Loucy (cell line): ENCODE results near the gene KRTAP1-5.
"Not testable (repeated sequence)": the region's sequence is repeated elsewhere in the genome, so short reads cannot be mapped to it uniquely, and the experiment has no call there.

Experiments
- H2AFZ ChIP-seq: fragments of 200-600 bp; sonication (generic); 2 replicates; pipeline ENCODE4 v1.6.0; 2016; ENCODE audit warnings: antibody characterized with exemption, mild to moderate bottlenecking, low read length, moderate library complexity
- H3F3A ChIP-seq: fragments of 200-600 bp; 2 replicates; pipeline ENCODE4 v1.6.0; 2016; ENCODE audit warnings: antibody characterized with exemption, low read depth, mild to moderate bottlenecking
- H3K27me3 ChIP-seq: fragments of 200-600 bp; sonication (generic); 2 replicates; pipeline ENCODE4 v1.6.1; 2014; ENCODE audit warnings: low read length, mild to moderate bottlenecking; ENCODE audit not compliant: insufficient read depth, poor library complexity, severe bottlenecking
- H3K36me3 ChIP-seq: fragments of 200-600 bp; sonication (generic); 2 replicates; pipeline ENCODE4 v1.6.1; 2016; ENCODE audit warnings: low read length; ENCODE audit not compliant: insufficient read depth
- H3K4me1 ChIP-seq: fragments of 200-600 bp; sonication (generic); 2 replicates; pipeline ENCODE4 v1.5.1; 2014; ENCODE audit warnings: low read length, mild to moderate bottlenecking; ENCODE audit not compliant: insufficient read depth, poor library complexity, severe bottlenecking
- H3K4me2 ChIP-seq: fragments of 200-600 bp; sonication (generic); 2 replicates; pipeline ENCODE4 v1.6.0; 2014; ENCODE audit warnings: antibody characterized with exemption, low read length, low read depth, mild to moderate bottlenecking; ENCODE audit not compliant: poor library complexity, severe bottlenecking
- H3K4me3 ChIP-seq: fragments of 200-600 bp; sonication (generic); 2 replicates; pipeline ENCODE4 v1.5.1; 2014; ENCODE audit warnings: low read length, mild to moderate bottlenecking, mixed read lengths; ENCODE audit not compliant: poor library complexity, severe bottlenecking
- H3K79me2 ChIP-seq: fragments of 200-600 bp; sonication (generic); 2 replicates; pipeline ENCODE4 v1.6.1; 2014; ENCODE audit warnings: low read length; ENCODE audit not compliant: insufficient read depth
- H3K9ac ChIP-seq: fragments of 200-600 bp; sonication (generic); 2 replicates; pipeline ENCODE4 v1.6.0; 2014; ENCODE audit warnings: mild to moderate bottlenecking, low read depth, low read length, moderate library complexity; ENCODE audit not compliant: poor library complexity, severe bottlenecking
- H3K9me2 ChIP-seq: fragments of 200-600 bp; sonication (generic); replicated peaks from 2 replicates; pipeline ENCODE4 v1.6.1; 2016; ENCODE audit warnings: low read depth, low read length, mixed read lengths
- H3K9me3 ChIP-seq: fragments of 200-600 bp; sonication (generic); 2 replicates; pipeline ENCODE4 v1.6.1; 2014; ENCODE audit warnings: mild to moderate bottlenecking, antibody characterized with exemption, low read length, low read depth; ENCODE audit not compliant: insufficient read depth
- H4K20me1 ChIP-seq: fragments of 200-600 bp; sonication (generic); 2 replicates; pipeline ENCODE4 v1.6.0; 2014; ENCODE audit warnings: antibody characterized with exemption, low read length, mild to moderate bottlenecking; ENCODE audit not compliant: insufficient read depth, poor library complexity, severe bottlenecking
- EZH2phosphoT487 ChIP-seq: fragments of 200-600 bp; IDR thresholded peaks from 2 replicates; pipeline ENCODE4 v1.6.1; 2018; ENCODE audit warnings: antibody characterized with exemption, mild to moderate bottlenecking, moderate library complexity, borderline replicate concordance
- TF ChIP-seq, protein P1 (sequence below): fragments of 200-600 bp; sonication (generic); conservative IDR thresholded peaks from 2 replicates; pipeline ENCODE4 v1.5.1; 2014; ENCODE audit warnings: mild to moderate bottlenecking, antibody characterized with exemption, low read length

The KRTAP1-5 gene

DNA sequence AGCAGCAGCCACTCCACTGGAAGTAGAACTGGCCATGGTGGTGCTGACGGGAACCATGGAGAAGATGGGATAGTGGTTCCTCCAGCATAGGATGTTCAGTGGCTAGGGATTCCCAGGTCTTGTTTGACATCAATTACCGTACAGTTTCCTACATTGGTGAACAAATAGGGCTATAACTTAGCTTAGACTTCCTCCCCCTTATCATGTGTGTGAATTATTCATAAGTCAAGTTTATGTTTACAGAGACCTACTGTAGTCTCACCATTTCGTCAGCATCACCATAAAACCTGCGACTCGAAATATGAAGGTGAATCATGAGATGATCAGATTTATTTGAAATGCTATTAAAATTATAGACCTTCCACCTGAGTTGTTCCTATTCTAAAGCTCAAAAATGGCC is 31.7 kb upstream of the KRTAP1-5 start:
- no peaks in the 10 kb centered on the region for H3K4me1 ChIP-seq
- H3K4me3 ChIP-seq: no peak overlapping the region
- no peaks in the 10 kb centered on the region for H3K27me3 ChIP-seq
- H3K36me3 ChIP-seq: no peaks in the 10 kb centered on the region
- H4K20me1 ChIP-seq: no peaks in the 10 kb centered on the region
- H3K9me2 ChIP-seq: no peaks in the 10 kb centered on the region
- no peaks in the 10 kb centered on the region for H3F3A ChIP-seq
- no peak overlapping the region for H2AFZ ChIP-seq
- TF ChIP-seq, protein P1, sequence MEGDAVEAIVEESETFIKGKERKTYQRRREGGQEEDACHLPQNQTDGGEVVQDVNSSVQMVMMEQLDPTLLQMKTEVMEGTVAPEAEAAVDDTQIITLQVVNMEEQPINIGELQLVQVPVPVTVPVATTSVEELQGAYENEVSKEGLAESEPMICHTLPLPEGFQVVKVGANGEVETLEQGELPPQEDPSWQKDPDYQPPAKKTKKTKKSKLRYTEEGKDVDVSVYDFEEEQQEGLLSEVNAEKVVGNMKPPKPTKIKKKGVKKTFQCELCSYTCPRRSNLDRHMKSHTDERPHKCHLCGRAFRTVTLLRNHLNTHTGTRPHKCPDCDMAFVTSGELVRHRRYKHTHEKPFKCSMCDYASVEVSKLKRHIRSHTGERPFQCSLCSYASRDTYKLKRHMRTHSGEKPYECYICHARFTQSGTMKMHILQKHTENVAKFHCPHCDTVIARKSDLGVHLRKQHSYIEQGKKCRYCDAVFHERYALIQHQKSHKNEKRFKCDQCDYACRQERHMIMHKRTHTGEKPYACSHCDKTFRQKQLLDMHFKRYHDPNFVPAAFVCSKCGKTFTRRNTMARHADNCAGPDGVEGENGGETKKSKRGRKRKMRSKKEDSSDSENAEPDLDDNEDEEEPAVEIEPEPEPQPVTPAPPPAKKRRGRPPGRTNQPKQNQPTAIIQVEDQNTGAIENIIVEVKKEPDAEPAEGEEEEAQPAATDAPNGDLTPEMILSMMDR: no peak
- TF ChIP-seq EZH2phosphoT487: no peak
- no peak overlapping the region for H3K4me2 ChIP-seq
- no peak overlapping the region for H3K9ac ChIP-seq
- no peaks in the 10 kb centered on the region for H3K79me2 ChIP-seq
- H3K9me3 ChIP-seq: no peaks in the 10 kb centered on the region

- no peak overlapping the region for H3K4me3 ChIP-seq
- H3K9me2 ChIP-seq: no peaks in the 10 kb centered on the region
- peaks cover 5% of the 10 kb centered on the region for H3K4me1 ChIP-seq
- no peaks in the 10 kb centered on the region for H3K36me3 ChIP-seq
- no peak overlapping the region for H2AFZ ChIP-seq
- TF ChIP-seq, protein P1: no peak
- no peak for TF ChIP-seq EZH2phosphoT487
- no peaks in the 10 kb centered on the region for H3F3A ChIP-seq
- H4K20me1 ChIP-seq: no peaks in the 10 kb centered on the region
- no peaks in the 10 kb centered on the region for H3K27me3 ChIP-seq
- H3K4me2 ChIP-seq: no peak overlapping the region
- H3K9me3 ChIP-seq: no peaks in the 10 kb centered on the region
- no peak overlapping the region for H3K9ac ChIP-seq
- no peaks in the 10 kb centered on the region for H3K79me2 ChIP-seq
Observed at GRCh38 chr17:41057547-41057946, 30.5 kb upstream of the KRTAP1-5 start.

GRCh38 chr17:41055130-41055529 is 28.1 kb upstream of the KRTAP1-5 start, which contains the start of gene KRTAP2-2:
Gene KRTAP2-2 (minus strand): TSS chr17:41055230. CDS start chr17:41055211, 19 bp downstream.
- not testable (repeated sequence) for H3K9ac ChIP-seq, H3K27me3 ChIP-seq, H3K4me3 ChIP-seq, H3F3A ChIP-seq, H2AFZ ChIP-seq, H3K4me1 ChIP-seq, H4K20me1 ChIP-seq, H3K36me3 ChIP-seq, H3K9me2 ChIP-seq, H3K79me2 ChIP-seq, H3K9me3 ChIP-seq, H3K4me2 ChIP-seq

GRCh38 chr17:41054556-41054955 is 27.5 kb upstream of the KRTAP1-5 start:
- H3K9ac ChIP-seq, H4K20me1 ChIP-seq, H3K27me3 ChIP-seq, H3K79me2 ChIP-seq, H3K4me1 ChIP-seq, H2AFZ ChIP-seq, H3K4me2 ChIP-seq, H3F3A ChIP-seq, H3K9me2 ChIP-seq, H3K4me3 ChIP-seq, H3K36me3 ChIP-seq, H3K9me3 ChIP-seq: not testable (repeated sequence)
